ENCODE data around the gene CCDC180. TPM values are rescaled to one million over a fixed set of nuclear protein-coding genes. Genes with fewer than 3 reads are reported as not detected.

The CCDC180 gene
- total RNA-seq, 1 experiment from 2014 or later, result 7.9 TPM

DNA sequence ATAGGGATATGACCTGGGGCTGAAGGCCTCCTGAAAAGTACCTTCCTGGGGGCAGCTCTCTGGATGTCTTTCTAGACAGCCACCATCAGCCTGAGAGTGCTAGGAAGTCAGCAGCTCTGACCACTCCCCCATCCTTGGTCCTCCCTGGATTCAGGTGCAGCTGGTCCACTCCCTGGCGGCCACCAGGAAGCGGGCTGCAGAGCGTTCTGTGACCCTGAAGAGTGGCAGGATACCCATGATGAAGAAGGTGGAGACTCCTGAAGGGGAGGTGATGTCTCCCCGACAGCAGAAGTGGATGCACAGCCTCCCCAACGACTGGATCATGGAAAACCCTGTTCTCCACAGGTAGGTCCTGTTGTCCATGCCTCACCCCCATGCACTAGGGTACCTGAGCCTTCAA lies 1.8 kb downstream of the CCDC180 start:
- intact Hi-C loops (cut with micrococcal nuclease), result no loop called here
- H2AFZ ChIP-seq (ENCODE audit: low read depth, low read length, poor library complexity, severe bottlenecking), result no peak overlapping the region
- H3K9me3 ChIP-seq (ENCODE audit: control insufficient read depth in 1 of 2, insufficient read depth in 1 of 2, low read depth in 1 of 2, low read length in 2 of 2), result no peaks in the 10 kb centered on the region
- TF ChIP-seq RAD21 (IDR thresholded peaks at IDR 0.05; ENCODE audit: low read depth), result no peak
- TF ChIP-seq, protein P1, sequence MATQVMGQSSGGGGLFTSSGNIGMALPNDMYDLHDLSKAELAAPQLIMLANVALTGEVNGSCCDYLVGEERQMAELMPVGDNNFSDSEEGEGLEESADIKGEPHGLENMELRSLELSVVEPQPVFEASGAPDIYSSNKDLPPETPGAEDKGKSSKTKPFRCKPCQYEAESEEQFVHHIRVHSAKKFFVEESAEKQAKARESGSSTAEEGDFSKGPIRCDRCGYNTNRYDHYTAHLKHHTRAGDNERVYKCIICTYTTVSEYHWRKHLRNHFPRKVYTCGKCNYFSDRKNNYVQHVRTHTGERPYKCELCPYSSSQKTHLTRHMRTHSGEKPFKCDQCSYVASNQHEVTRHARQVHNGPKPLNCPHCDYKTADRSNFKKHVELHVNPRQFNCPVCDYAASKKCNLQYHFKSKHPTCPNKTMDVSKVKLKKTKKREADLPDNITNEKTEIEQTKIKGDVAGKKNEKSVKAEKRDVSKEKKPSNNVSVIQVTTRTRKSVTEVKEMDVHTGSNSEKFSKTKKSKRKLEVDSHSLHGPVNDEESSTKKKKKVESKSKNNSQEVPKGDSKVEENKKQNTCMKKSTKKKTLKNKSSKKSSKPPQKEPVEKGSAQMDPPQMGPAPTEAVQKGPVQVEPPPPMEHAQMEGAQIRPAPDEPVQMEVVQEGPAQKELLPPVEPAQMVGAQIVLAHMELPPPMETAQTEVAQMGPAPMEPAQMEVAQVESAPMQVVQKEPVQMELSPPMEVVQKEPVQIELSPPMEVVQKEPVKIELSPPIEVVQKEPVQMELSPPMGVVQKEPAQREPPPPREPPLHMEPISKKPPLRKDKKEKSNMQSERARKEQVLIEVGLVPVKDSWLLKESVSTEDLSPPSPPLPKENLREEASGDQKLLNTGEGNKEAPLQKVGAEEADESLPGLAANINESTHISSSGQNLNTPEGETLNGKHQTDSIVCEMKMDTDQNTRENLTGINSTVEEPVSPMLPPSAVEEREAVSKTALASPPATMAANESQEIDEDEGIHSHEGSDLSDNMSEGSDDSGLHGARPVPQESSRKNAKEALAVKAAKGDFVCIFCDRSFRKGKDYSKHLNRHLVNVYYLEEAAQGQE (IDR thresholded peaks at IDR 0.05; ENCODE audit: low read depth), result no peak
- no peak for TF ChIP-seq CBX3 (IDR thresholded peaks at IDR 0.05; ENCODE audit: low read depth)
- TF ChIP-seq, protein P2, sequence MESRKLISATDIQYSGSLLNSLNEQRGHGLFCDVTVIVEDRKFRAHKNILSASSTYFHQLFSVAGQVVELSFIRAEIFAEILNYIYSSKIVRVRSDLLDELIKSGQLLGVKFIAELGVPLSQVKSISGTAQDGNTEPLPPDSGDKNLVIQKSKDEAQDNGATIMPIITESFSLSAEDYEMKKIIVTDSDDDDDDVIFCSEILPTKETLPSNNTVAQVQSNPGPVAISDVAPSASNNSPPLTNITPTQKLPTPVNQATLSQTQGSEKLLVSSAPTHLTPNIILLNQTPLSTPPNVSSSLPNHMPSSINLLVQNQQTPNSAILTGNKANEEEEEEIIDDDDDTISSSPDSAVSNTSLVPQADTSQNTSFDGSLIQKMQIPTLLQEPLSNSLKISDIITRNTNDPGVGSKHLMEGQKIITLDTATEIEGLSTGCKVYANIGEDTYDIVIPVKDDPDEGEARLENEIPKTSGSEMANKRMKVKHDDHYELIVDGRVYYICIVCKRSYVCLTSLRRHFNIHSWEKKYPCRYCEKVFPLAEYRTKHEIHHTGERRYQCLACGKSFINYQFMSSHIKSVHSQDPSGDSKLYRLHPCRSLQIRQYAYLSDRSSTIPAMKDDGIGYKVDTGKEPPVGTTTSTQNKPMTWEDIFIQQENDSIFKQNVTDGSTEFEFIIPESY (IDR thresholded peaks at IDR 0.05; ENCODE audit: extremely low read depth, insufficient replicate concordance, low read length), result no peak
- TF ChIP-seq EGR1 (IDR thresholded peaks at IDR 0.05; ENCODE audit: low read depth), result no peak
- TF ChIP-seq CEBPB (IDR thresholded peaks at IDR 0.05; ENCODE audit: low read depth), result no peak
- no peak for TF ChIP-seq EZH2 (IDR thresholded peaks at IDR 0.05)
- no peak for TF ChIP-seq ZNF274 (IDR thresholded peaks at IDR 0.05; ENCODE audit: low read depth, low read length)
- TF ChIP-seq FOSL1 (IDR thresholded peaks at IDR 0.05; ENCODE audit: low read depth), result no peak
- TF ChIP-seq, protein P3, sequence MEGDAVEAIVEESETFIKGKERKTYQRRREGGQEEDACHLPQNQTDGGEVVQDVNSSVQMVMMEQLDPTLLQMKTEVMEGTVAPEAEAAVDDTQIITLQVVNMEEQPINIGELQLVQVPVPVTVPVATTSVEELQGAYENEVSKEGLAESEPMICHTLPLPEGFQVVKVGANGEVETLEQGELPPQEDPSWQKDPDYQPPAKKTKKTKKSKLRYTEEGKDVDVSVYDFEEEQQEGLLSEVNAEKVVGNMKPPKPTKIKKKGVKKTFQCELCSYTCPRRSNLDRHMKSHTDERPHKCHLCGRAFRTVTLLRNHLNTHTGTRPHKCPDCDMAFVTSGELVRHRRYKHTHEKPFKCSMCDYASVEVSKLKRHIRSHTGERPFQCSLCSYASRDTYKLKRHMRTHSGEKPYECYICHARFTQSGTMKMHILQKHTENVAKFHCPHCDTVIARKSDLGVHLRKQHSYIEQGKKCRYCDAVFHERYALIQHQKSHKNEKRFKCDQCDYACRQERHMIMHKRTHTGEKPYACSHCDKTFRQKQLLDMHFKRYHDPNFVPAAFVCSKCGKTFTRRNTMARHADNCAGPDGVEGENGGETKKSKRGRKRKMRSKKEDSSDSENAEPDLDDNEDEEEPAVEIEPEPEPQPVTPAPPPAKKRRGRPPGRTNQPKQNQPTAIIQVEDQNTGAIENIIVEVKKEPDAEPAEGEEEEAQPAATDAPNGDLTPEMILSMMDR (IDR thresholded peaks at IDR 0.05 in 2 of 3, conservative IDR thresholded peaks at IDR 0.05 in 1 of 3; ENCODE audit: borderline replicate concordance in 1 of 3, insufficient read depth in 1 of 3, low read depth in 2 of 3, low read length in 2 of 3), result no peak
- TF ChIP-seq JUND (IDR thresholded peaks at IDR 0.05), result no peak
- no peak for TF ChIP-seq EZH2phosphoT487 (IDR thresholded peaks at IDR 0.05; ENCODE audit: borderline replicate concordance)
- no peak for TF ChIP-seq SRF (IDR thresholded peaks at IDR 0.05; ENCODE audit: low read depth)
- TF ChIP-seq SIN3A (IDR thresholded peaks at IDR 0.05; ENCODE audit: low read depth), result no peak
- no peak for TF ChIP-seq POLR2A (IDR thresholded peaks at IDR 0.05; ENCODE audit: borderline replicate concordance, extremely low read depth, insufficient read depth, insufficient read length)
- TF ChIP-seq ZFX (IDR thresholded peaks at IDR 0.05), result no peak
- TF ChIP-seq SP1 (IDR thresholded peaks at IDR 0.05; ENCODE audit: low read depth), result no peak
- no peak for TF ChIP-seq YY1 (IDR thresholded peaks at IDR 0.05; ENCODE audit: extremely low read depth, insufficient replicate concordance, low read depth, low read length)
- ChIA-PET POLR2A (no interaction called here), RAD21 (ENCODE audit: low non-redundant PET in 1 of 2, low total read pairs in 2 of 2, uncharacterized antibody in 2 of 2, unreplicated experiment in 2 of 2) (no interaction called here), CTCF (no interaction called here)
- no peaks in the 10 kb centered on the region for H3K27me3 ChIP-seq (ENCODE audit: insufficient read depth, low read length)
- no peak overlapping the region for H3K4me3 ChIP-seq (replicated peaks in 1 of 2; ENCODE audit: low read depth in 1 of 2, low read length in 2 of 2)
- H3K9ac ChIP-seq (ENCODE audit: low read length), result no peak overlapping the region
- DNase-seq (ENCODE audit: low read depth, low spot score) (no peak), ATAC-seq (no peak)
- no peaks in the 10 kb centered on the region for H3K9me2 ChIP-seq (ENCODE audit: insufficient read depth)
- H3K27ac ChIP-seq (ENCODE audit: low read depth, low read length), result no peak overlapping the region
- no peak overlapping the region for H3K4me2 ChIP-seq (ENCODE audit: low read length)
- H3K36me3 ChIP-seq (ENCODE audit: control insufficient read depth in 1 of 2, insufficient read depth in 2 of 2, low read length in 2 of 2), result peaks cover 4 to 6% of the 10 kb centered on the region in 2 experiments; a peak in 3 of 4 replicates
- no TSS peak for BruUV-seq (replicated peaks)
- no peaks in the 10 kb centered on the region for H3K79me2 ChIP-seq (ENCODE audit: insufficient read depth, low read length)
- H3K4me1 ChIP-seq (ENCODE audit: control insufficient read depth in 1 of 2, insufficient read depth in 2 of 2, low read length in 2 of 2), result no peaks in the 10 kb centered on the region
- no peaks in the 10 kb centered on the region for H4K20me1 ChIP-seq (ENCODE audit: insufficient read depth)

Measured in HCT116 (cell line).